Mucosa of stomach (tissue), 1 donor: Measurements from ENCODE around the gene GABARAPL2.

ENCODE experiments used
- H3K27me3 ChIP-seq: one replicate; pipeline ENCODE4 v1.7.0; 2013; ENCODE audit warnings: mild to moderate bottlenecking, low read length; ENCODE audit not compliant: control insufficient read depth, insufficient read depth
- H3K36me3 ChIP-seq: one replicate; pipeline ENCODE4 v1.7.0; 2013; ENCODE audit warnings: low read length; ENCODE audit not compliant: control insufficient read depth, insufficient read depth
- H3K4me1 ChIP-seq: one replicate; pipeline ENCODE4 v1.7.0; 2013; ENCODE audit warnings: mild to moderate bottlenecking, low read length; ENCODE audit not compliant: control insufficient read depth, insufficient read depth
- H3K4me3 ChIP-seq: one replicate; pipeline ENCODE4 v1.7.0; 2013; ENCODE audit warnings: low read length
- H3K9ac ChIP-seq: one replicate; pipeline ENCODE4 v1.7.0; 2013; ENCODE audit warnings: mild to moderate bottlenecking, low read length, moderate library complexity
- H3K9me3 ChIP-seq: one replicate; pipeline ENCODE4 v1.7.0; 2013; ENCODE audit warnings: mild to moderate bottlenecking, low read length, moderate library complexity; ENCODE audit not compliant: control insufficient read depth
- donor health status: Pancreatic carcinoma.

The GABARAPL2 gene

DNA sequence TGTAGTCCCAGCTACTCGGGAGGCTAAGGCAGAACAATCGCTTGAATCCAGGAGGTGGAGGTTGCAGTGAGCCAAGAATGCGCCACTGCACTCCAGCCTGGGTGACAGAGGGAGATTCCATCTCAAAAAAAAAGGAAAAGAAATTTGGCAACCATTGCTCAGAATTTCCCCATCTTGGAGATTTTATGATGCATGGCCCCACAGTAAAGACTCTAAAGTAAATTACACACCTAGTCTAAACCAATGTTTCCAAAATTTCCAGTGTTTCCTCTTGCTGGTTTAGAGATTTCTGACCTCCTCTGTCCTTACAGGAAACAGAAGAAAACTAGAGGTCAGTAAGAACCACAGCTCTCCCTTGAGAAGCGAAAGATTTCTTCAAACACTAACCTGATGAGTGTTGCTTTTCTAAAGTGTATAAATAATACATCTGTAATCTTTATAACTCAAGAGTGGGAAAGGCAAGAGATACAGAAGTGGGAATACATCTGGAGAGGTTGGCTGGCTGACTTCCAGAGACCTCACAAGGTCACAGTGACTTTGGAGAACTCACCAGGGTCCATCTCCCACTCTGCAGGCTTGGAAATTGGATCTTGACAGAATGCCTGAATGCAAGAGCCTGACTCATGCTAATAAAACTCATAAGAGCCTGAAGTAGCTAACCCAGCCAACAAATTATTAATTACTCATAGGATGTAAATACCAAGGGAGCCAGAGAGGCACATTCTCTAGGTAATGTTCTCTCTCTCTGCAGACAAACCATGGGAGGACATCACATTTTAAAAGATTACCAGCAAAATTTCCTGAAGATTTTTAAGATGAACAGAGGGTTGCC lies 48.1 kb downstream of the GABARAPL2 start:
- Histone ChIP-seq H3K9ac (no peak overlapping the region), H3K4me3 (no peak overlapping the region), H3K36me3 (no peaks in the 10 kb centered on the region), H3K27me3 (no peaks in the 10 kb centered on the region), H3K4me1 (no peaks in the 10 kb centered on the region), H3K9me3 (no peaks in the 10 kb centered on the region)

DNA sequence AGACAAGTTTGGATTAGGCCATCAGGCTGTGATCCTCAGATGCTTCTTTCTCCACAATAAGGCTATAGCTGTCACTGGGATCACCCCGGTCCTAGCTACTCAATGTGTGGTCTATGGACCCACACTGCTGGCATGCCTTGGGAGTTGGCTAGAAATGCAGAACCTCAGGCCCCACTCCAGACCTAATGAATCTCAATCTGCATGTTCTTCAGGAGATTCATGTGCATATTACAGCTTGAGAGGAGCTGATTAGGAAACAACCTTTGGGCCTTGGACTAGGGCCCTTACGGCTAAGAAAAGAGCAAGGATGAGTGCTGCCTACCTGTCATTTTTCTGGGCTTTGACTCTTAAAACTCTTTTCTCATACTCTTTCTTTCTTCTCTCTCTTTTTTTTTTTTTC lies 49.4 kb downstream of the GABARAPL2 start:
- H3K4me1 ChIP-seq, result no peaks in the 10 kb centered on the region
- H3K9ac ChIP-seq, result no peak overlapping the region
- no peaks in the 10 kb centered on the region for H3K9me3 ChIP-seq
- no peaks in the 10 kb centered on the region for H3K27me3 ChIP-seq
- no peak overlapping the region for H3K4me3 ChIP-seq
- H3K36me3 ChIP-seq, result no peaks in the 10 kb centered on the region

DNA sequence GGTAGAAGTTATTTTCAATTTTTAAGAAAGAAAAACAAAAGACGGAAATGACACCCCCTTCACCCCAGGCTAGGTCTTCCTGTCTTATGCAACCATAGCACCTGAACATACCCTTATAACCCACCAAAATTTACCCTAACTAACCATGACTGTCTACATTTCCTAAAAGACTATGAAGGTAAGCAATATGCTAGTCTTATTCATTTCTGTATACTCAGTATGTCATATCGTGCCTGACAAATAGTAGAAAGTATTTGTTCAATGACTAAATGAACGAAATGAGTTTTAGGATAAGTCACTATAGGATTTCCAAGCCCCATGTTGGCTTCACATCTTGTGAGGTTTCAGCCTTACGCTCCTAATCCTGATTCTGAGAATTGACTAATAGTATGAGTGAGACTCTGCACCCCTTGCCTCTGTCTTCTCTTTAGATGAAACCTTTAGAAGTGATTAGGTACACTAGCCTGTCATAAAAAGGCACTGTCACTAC lies 50.4 kb downstream of the GABARAPL2 start:
- no peaks in the 10 kb centered on the region for H3K36me3 ChIP-seq
- H3K27me3 ChIP-seq, result no peaks in the 10 kb centered on the region

DNA sequence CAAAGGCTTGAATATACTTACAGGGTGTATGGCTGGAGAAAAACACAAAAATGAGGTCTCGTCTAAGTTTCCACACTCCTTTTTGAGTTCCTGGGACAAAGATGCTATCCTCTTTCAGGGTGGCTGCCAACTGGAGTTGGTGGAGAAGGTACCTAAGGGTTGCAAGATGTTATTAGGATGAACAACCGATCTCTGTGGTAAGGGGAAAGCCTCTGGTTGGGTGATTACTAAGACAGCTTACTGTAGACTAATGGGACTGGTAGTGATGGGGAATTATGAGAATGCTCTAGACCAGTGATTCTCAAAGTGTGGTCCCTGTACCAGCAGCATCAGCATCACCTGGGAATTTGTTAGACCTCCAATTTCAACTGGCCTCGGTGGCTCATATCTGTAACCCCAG lies 50.9 kb downstream of the GABARAPL2 start:
- no peaks in the 10 kb centered on the region for H3K27me3 ChIP-seq
- no peak overlapping the region for H3K4me3 ChIP-seq
- no peak overlapping the region for H3K9ac ChIP-seq
- no peaks in the 10 kb centered on the region for H3K9me3 ChIP-seq
- peaks cover 3% of the 10 kb centered on the region for H3K4me1 ChIP-seq
- H3K36me3 ChIP-seq, result no peaks in the 10 kb centered on the region

More for the DNA sequence above, 50.4 kb downstream of the GABARAPL2 start:
- no peaks in the 10 kb centered on the region for H3K9me3 ChIP-seq
- no peak overlapping the region for H3K9ac ChIP-seq
- H3K4me1 ChIP-seq, result no peaks in the 10 kb centered on the region
- no peak overlapping the region for H3K4me3 ChIP-seq

DNA sequence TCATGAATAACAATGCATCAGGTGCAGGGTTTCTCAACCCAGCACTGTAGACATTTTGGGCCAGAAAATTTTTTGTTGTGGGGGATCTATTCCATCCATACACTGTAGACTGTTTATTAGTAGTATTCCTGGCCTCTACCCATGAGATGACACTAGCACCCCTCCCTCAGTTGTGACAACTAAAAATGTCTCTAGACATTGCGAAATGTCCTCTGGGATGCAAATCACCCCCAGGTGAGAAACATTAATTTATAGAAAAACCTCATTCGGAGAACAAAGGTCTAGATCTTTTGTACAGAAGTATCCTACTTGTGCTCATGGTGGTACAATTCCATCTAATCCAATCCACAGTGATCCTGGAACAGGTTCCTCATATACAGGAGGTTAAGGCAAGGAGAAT lies 52.6 kb downstream of the GABARAPL2 start:
- Histone ChIP-seq H3K27me3 (no peaks in the 10 kb centered on the region), H3K36me3 (no peaks in the 10 kb centered on the region), H3K4me1 (peaks cover 7% of the 10 kb centered on the region), H3K9ac (no peak overlapping the region), H3K9me3 (no peaks in the 10 kb centered on the region), H3K4me3 (no peak overlapping the region)

DNA sequence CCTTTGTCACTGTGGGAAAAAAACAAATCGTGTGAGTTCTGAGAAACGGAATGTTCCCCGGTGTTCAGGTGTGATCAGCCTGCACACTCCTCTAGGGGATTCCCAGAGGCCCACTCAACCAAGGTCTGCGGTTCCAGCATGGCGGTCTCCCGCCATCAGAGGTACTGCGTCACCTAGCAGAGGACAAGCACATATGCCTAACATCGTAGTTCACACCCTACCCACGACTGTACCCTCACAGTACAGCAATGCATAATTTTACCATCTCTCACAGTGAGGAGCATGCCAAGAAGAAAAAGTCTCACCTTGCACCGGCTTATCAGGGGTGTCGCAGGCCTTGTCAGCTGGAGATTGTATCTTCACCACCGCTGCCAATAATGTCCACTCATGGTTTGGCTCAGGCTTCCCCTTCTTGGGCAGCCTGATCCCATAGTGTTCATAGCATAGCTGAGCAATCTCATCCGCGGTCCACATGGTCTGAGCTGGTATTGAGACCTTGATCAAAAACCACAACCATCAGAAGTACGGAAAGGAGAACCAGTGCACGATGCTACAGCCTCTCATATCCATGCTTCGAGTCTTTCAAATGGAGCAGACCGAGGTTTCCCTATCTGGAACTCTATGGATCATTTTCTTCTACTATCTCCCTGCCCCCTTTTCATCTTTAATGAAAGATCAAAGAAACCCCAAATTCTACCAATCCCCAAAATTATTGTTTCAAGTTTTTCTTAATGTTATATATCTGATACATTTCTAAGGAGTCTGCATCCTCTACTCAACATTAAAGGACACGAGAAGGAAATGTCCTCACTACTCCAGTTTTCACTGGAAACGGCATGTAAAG lies 54.4 kb downstream of the GABARAPL2 start:
- H3K4me3 ChIP-seq, result no peak overlapping the region

DNA sequence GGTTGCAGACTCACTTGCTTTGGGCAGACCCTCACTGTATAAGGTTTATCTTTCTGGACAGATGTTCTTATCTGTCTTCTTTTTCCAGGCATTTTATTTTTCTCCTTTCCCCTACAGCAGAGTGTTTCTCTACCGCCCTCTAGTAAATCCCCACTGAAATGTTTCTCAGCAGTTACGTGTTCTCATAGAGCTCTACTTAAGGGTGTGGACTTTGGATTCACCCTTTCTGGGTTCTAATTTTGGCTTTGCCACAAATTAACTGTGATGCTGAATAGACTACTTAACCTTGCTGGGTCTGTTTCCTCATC lies 54.9 kb downstream of the GABARAPL2 start:
- no peaks in the 10 kb centered on the region for H3K9me3 ChIP-seq
- H3K4me1 ChIP-seq, result peaks cover 7% of the 10 kb centered on the region
- no peak overlapping the region for H3K9ac ChIP-seq
- H3K4me3 ChIP-seq, result no peak overlapping the region
- no peaks in the 10 kb centered on the region for H3K27me3 ChIP-seq
- peaks cover 2% of the 10 kb centered on the region for H3K36me3 ChIP-seq

More for the DNA sequence above, 54.4 kb downstream of the GABARAPL2 start:
- Histone ChIP-seq H3K36me3 (no peaks in the 10 kb centered on the region), H3K27me3 (no peaks in the 10 kb centered on the region), H3K9ac (no peak overlapping the region), H3K9me3 (no peaks in the 10 kb centered on the region), H3K4me1 (peaks cover 7% of the 10 kb centered on the region)

DNA sequence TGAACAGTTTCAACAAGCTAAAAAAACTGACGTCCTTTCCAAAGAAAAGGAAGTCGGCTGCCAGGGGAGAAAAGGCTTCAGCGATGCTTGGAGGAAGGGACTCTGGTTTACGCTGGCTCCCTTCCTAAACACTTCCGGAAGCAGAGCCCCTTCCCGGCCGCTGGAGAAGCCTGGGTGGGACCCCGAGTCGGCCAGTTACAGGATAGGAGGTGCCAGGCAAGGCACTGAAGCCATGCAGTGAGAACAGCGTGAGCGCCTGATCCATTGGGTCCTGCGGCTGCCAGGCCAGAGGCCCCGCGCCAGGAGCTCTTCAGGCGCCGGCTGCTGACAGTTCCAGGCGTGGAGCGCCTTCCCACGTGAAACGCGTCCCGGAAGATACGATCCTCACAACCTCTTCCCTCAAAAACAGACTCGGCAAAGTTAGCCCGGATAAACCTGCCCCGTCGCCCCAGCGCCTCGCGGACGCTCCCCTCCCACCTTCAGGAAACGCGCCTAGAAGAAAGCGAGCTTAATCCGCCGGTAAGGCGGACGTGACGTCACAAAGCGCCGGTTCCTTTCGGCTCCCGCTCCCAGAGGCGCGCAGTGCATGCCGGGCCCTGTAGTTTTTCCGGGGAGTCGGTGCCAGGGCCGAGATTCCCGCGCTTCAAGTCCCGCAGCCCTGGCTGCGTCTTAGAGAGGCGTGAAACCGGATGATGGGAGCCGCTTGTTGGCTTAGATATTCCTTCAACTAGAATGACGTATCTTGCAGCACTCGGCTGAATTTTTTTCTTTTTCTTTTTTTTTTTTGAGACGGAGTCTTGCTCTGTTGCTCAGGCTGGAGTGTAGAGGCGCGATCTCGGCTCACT lies 56.8 kb downstream of the GABARAPL2 start, which contains the start of gene ADAT1:
Gene ADAT1 (minus strand): TSS at position 521 of the 845 bp plus-strand sequence. CDS start 2,482 bp downstream, outside the sequence.
- peaks cover 7% of the 10 kb centered on the region for H3K4me1 ChIP-seq
- H3K36me3 ChIP-seq, result peaks cover 6% of the 10 kb centered on the region
- H3K4me3 ChIP-seq, result peak within 1 kb of the TSS; percentile 74
- H3K27me3 ChIP-seq, result no peaks in the 10 kb centered on the region
- H3K9ac ChIP-seq, result peak within 1 kb of the TSS; percentile 80
- H3K9me3 ChIP-seq, result no peaks in the 10 kb centered on the region

DNA sequence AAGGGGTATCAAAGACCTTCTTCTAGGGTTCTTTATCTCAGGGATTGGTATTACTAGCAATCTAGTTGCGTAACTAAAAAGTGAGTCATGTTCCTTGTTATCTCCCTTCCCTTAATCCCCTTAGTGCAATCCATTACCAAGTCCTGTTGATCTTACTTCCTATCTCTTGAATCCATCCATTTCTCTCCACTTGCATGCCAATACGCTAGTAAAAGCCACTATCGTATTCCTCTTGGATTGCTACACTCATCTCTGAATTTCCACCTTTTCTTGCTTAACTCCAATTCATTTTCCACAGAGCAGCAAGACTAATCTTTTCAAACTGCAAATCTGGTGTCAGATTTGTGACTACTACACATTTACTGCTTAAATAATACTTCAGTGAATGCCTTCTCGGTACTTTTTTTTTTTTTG lies 58.7 kb downstream of the GABARAPL2 start:
- no peaks in the 10 kb centered on the region for H3K9me3 ChIP-seq
- H3K4me3 ChIP-seq, result no peak overlapping the region
- peaks cover 14% of the 10 kb centered on the region for H3K36me3 ChIP-seq
- H3K9ac ChIP-seq, result no peak overlapping the region
- H3K27me3 ChIP-seq, result no peaks in the 10 kb centered on the region
- peaks cover 7% of the 10 kb centered on the region for H3K4me1 ChIP-seq

DNA sequence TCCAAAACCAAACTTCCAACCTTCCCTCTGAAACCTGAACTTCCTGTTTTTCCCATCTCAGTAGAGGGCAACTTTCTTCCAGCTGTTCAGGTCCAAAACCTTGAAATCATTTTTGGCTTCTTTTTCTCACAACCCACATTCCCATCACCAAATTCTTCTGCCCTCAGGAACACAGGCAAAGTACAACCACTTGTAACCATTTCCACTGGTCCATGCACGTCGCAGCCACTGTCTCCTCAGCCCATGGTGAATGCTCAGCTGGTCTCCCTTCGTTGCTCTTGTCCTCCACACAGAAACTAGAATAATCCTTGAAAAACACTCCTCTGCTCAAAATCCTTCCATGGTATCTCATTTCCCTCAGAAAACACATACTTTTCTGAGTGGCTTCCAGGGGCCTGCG lies 60.6 kb downstream of the GABARAPL2 start:
- Histone ChIP-seq H3K4me3 (no peak overlapping the region), H3K9me3 (no peaks in the 10 kb centered on the region), H3K36me3 (peaks cover 20% of the 10 kb centered on the region), H3K4me1 (peaks cover 7% of the 10 kb centered on the region), H3K9ac (no peak overlapping the region), H3K27me3 (no peaks in the 10 kb centered on the region)
